A673 (cell line): ENCODE results near the gene ITLN1. TPM values are rescaled to one million over a fixed set of nuclear protein-coding genes. Genes with fewer than 3 reads are reported as not detected.

Source experiments
- BruUV-seq: library from RNA; stranded (reverse); fragments of 400-500 nt; replicated peaks from 2 replicates; lab custom pipeline; 2021; lab: Mats Ljungman, UMichigan
- CTCF ChIA-PET: fragments of 300-600 bp; sonication (Branson Sonifier 250); formaldehyde crosslinking; loops from one replicate; lab custom pipeline; 2022; ENCODE audit warnings: antibody characterized with exemption; lab: Charles Lee
- POLR2A ChIA-PET: fragments of 300-600 bp; sonication (Branson Sonifier 250); formaldehyde crosslinking; loops from one replicate; lab custom pipeline; 2022; ENCODE audit warnings: antibody characterized with exemption; ENCODE audit not compliant: low non-redundant PET; lab: Charles Lee
- DNase-seq: peaks from one replicate; pipeline ENCODE4 v3.0.0-alpha.2; 2015; ENCODE audit warnings: low spot score
- H3K27ac ChIP-seq: fragments of 200-600 bp; sonication (generic); 2 replicates; pipeline ENCODE4 v1.5.1; 2016; ENCODE audit warnings: mixed run types, low read depth, mild to moderate bottlenecking, mixed read lengths, antibody characterized with exemption, low read length; ENCODE audit not compliant: poor library complexity, severe bottlenecking
- H3K27me3 ChIP-seq: fragments of 200-600 bp; sonication (generic); replicated peaks from 2 replicates; pipeline ENCODE4 v1.6.1; 2017; ENCODE audit warnings: mixed run types, low read depth, mild to moderate bottlenecking, mixed read lengths, antibody characterized with exemption, low read length; ENCODE audit not compliant: insufficient read depth, poor library complexity
- H3K36me3 ChIP-seq: fragments of 200-600 bp; sonication (generic); 2 replicates; pipeline ENCODE4 v1.6.1; 2016; ENCODE audit warnings: mixed run types, mild to moderate bottlenecking, mixed read lengths, antibody characterized with exemption, low read length; ENCODE audit not compliant: insufficient read depth, poor library complexity, severe bottlenecking
- H3K4me1 ChIP-seq: fragments of 200-600 bp; sonication (generic); 2 replicates; pipeline ENCODE4 v1.6.1; 2017; ENCODE audit warnings: mixed run types, mild to moderate bottlenecking, mixed read lengths, antibody characterized with exemption, low read length; ENCODE audit not compliant: insufficient read depth, poor library complexity, severe bottlenecking
- H3K4me3 ChIP-seq: fragments of 200-600 bp; sonication (generic); 2 replicates; pipeline ENCODE4 v1.5.1; 2016; ENCODE audit warnings: low read depth, mixed run types, mild to moderate bottlenecking, mixed read lengths, low read length; ENCODE audit not compliant: poor library complexity, severe bottlenecking
- H3K9me3 ChIP-seq: fragments of 200-600 bp; sonication (generic); 2 replicates; pipeline ENCODE4 v1.6.1; 2016; ENCODE audit warnings: mixed run types, low read depth, mild to moderate bottlenecking, mixed read lengths, antibody characterized with exemption, low read length; ENCODE audit not compliant: poor library complexity, severe bottlenecking
- CTCF ChIP-seq: fragments of 300-800, 200-600 bp; sonication (generic); conservative IDR thresholded peaks from 2 replicates; pipeline ENCODE4 v1.5.1; 2017; ENCODE audit warnings: low read depth, mild to moderate bottlenecking, antibody characterized with exemption, low read length, moderate library complexity, mixed read lengths
- EZH2 ChIP-seq: fragments of 200-600 bp; sonication (generic); IDR thresholded peaks from 2 replicates; pipeline ENCODE4 v1.6.1; 2017; ENCODE audit warnings: borderline replicate concordance, low read depth, mild to moderate bottlenecking, mixed read lengths, antibody characterized with exemption, low read length; ENCODE audit not compliant: poor library complexity, severe bottlenecking
- intact Hi-C: fragments of 100-400 bp; cut with micrococcal nuclease; formaldehyde crosslinking; loops from one replicate; pipeline ENCODE4 v1.10.0; 2022; ENCODE audit not compliant: unreplicated experiment
- total RNA-seq: library from RNA; stranded (reverse); gene quantifications from 2 replicates; pipeline ENCODE4 v1.2.3, GENCODE V29; 2021

ITLN1 gene
- total RNA-seq, 1 experiment from 2014 or later, result not detected

DNA sequence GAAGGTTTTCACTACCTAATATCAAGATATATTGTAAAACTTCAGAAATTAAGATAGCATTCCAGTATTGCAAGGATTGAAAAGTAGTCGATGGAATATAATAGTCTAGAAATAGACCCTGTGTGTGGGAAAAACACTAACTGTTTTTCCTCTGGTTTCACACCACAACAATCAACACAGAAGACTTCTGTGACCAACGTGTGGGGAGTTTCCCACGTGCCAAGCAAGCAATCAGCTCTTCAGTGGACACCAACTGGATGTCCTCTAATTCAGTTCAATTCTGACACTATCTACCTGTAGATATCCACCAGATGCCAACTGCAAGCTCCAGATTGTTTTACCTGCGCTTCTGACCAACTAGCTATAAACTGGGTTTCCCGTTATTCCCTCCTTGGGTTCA lies 34.4 kb downstream of the ITLN1 start:
- no TSS peak for BruUV-seq
- no peaks in the 10 kb centered on the region for H3K9me3 ChIP-seq
- POLR2A ChIA-PET, result no interaction called here
- no peak for DNase-seq
- no peaks in the 10 kb centered on the region for H3K36me3 ChIP-seq
- intact Hi-C loops, result no loop called here
- peaks cover 23% of the 10 kb centered on the region for H3K27me3 ChIP-seq
- H3K4me1 ChIP-seq, result no peaks in the 10 kb centered on the region
- CTCF ChIA-PET, result no interaction called here
- no peak overlapping the region for H3K4me3 ChIP-seq
- no peak overlapping the region for H3K27ac ChIP-seq
- TF ChIP-seq EZH2 (no peak), CTCF (no peak)

- peaks cover 23% of the 10 kb centered on the region for H3K27me3 ChIP-seq
- TF ChIP-seq EZH2 (no peak), CTCF (no peak)
- DNase-seq, result no peak
- no peaks in the 10 kb centered on the region for H3K4me1 ChIP-seq
- no TSS peak for BruUV-seq
- CTCF ChIA-PET, result no interaction called here
- no peak overlapping the region for H3K27ac ChIP-seq
- H3K4me3 ChIP-seq, result no peak overlapping the region
- intact Hi-C loops, result no loop called here
- POLR2A ChIA-PET, result no interaction called here
- no peaks in the 10 kb centered on the region for H3K36me3 ChIP-seq
- H3K9me3 ChIP-seq, result no peaks in the 10 kb centered on the region
These were observed 38.7 kb downstream of the ITLN1 start for GRCh38 chr1:160846281-160846680.

- H3K4me1 ChIP-seq, result no peaks in the 10 kb centered on the region
- no TSS peak for BruUV-seq
- DNase-seq, result no peak
- H3K36me3 ChIP-seq, result no peaks in the 10 kb centered on the region
- ChIA-PET CTCF (no interaction called here), POLR2A (no interaction called here)
- H3K4me3 ChIP-seq, result no peak overlapping the region
- TF ChIP-seq CTCF (no peak), EZH2 (no peak)
- intact Hi-C loops, result no loop called here
- H3K27me3 ChIP-seq, result peaks cover 14% of the 10 kb centered on the region
- H3K9me3 ChIP-seq, result no peaks in the 10 kb centered on the region
- H3K27ac ChIP-seq, result no peak overlapping the region
These were observed 40.3 kb downstream of the ITLN1 start for GRCh38 chr1:160844447-160845232.
